ENCODE measurements around the gene SERPINA10. TPM values are rescaled to one million over a fixed set of nuclear protein-coding genes. Genes with fewer than 3 reads are reported as not detected.
"Not testable (repeated sequence)": the region's sequence is repeated elsewhere in the genome, so short reads cannot be mapped to it uniquely, and the experiment has no call there.

The SERPINA10 gene
- total and polyA plus RNA-seq, 11 donors, result not detected

GRCh38 chr14:94278731-94279130, 14.3 kb downstream of the SERPINA10 start:
- no peak for ATAC-seq
- H3K4me1 ChIP-seq, result no peaks in the 10 kb centered on the region
- peaks cover 0 to 6% (median 0%) of the 10 kb centered on the region in 9 donors for H3K27me3 ChIP-seq
- no peaks in the 10 kb centered on the region for H3K9me3 ChIP-seq
- H3K27ac ChIP-seq, result no peak overlapping the region
- intact Hi-C loops (cut with DNase I), result no loop called here
- TF ChIP-seq CTCF (IDR thresholded peaks at IDR 0.05) (no peak), POLR2A (IDR thresholded peaks at IDR 0.05) (no peak)
- 66 to 75% (median 70%) methylated on average over 2 of the region's 2 CpGs for WGBS, 4 donors
- no peak for DNase-seq
- H3K36me3 ChIP-seq, result no peaks in the 10 kb centered on the region
- no peak overlapping the region for H3K4me3 ChIP-seq

GRCh38 chr14:94276898-94277561, 16.0 kb downstream of the SERPINA10 start:
- H3K27ac ChIP-seq; ATAC-seq; H3K36me3 ChIP-seq; H3K27me3 ChIP-seq; H3K4me1 ChIP-seq; H3K4me3 ChIP-seq; H3K9me3 ChIP-seq; DNase-seq; intact Hi-C loops (cut with DNase I): not testable (repeated sequence)
- WGBS, 4 donors, result 77 to 91% (median 83%) methylated on average over 11 of the region's 11 CpGs

GRCh38 chr14:94269156-94269555, 23.9 kb downstream of the SERPINA10 start:
- DNase-seq, result no peak
- intact Hi-C loops (cut with DNase I), result no loop called here
- Histone ChIP-seq H3K27ac (no peak overlapping the region), H3K27me3 (peaks cover 0 to 8% (median 0%) of the 10 kb centered on the region in 9 donors), H3K9me3 (no peaks in the 10 kb centered on the region), H3K36me3 (no peaks in the 10 kb centered on the region), H3K4me3 (no peak overlapping the region), H3K4me1 (no peaks in the 10 kb centered on the region)
- ATAC-seq, result no peak
- 65 to 76% (median 69%) methylated on average over 10 of the region's 10 CpGs for WGBS, 4 donors
- TF ChIP-seq POLR2A (IDR thresholded peaks at IDR 0.05), result no peak
- no peak for TF ChIP-seq CTCF (IDR thresholded peaks at IDR 0.05)

GRCh38 chr14:94268582-94268981, 24.5 kb downstream of the SERPINA10 start:
- H3K4me3 ChIP-seq, result not testable (repeated sequence)

GRCh38 chr14:94267352-94267751, 25.7 kb downstream of the SERPINA10 start:
- H3K27ac ChIP-seq, result no peak overlapping the region
- ATAC-seq, result no peak
- H3K36me3 ChIP-seq, result no peaks in the 10 kb centered on the region
- WGBS, 4 donors, result 83 to 94% (median 91%) methylated on average over 1 of the region's 1 CpG
- no peaks in the 10 kb centered on the region for H3K4me1 ChIP-seq
- peaks cover 0 to 16% (median 1%) of the 10 kb centered on the region in 12 donors for H3K9me3 ChIP-seq
- H3K27me3 ChIP-seq, result peaks cover 0 to 8% (median 0%) of the 10 kb centered on the region in 9 donors
- TF ChIP-seq CTCF (IDR thresholded peaks at IDR 0.05) (no peak), POLR2A (IDR thresholded peaks at IDR 0.05) (no peak)
- no peak overlapping the region for H3K4me3 ChIP-seq
- no peak for DNase-seq
- intact Hi-C loops (cut with DNase I), result no loop called here

More at GRCh38 chr14:94268582-94268981, 24.5 kb downstream of the SERPINA10 start:
- H3K27ac ChIP-seq; H3K36me3 ChIP-seq; intact Hi-C loops (cut with DNase I); ATAC-seq; H3K9me3 ChIP-seq; H3K4me1 ChIP-seq; H3K27me3 ChIP-seq; DNase-seq: not testable (repeated sequence)
- 70 to 80% (median 76%) methylated on average over 7 of the region's 7 CpGs for WGBS, 4 donors

- H3K4me1 ChIP-seq; ATAC-seq; H3K27me3 ChIP-seq; H3K36me3 ChIP-seq; H3K4me3 ChIP-seq; DNase-seq; intact Hi-C loops (cut with DNase I); H3K27ac ChIP-seq: not testable (repeated sequence)
- 52 to 87% (median 76%) methylated on average over 3 of the region's 3 CpGs for WGBS, 4 donors
- H3K9me3 ChIP-seq, result peaks cover 0 to 25% (median 1%) of the 10 kb centered on the region in 12 donors
Observed at GRCh38 chr14:94264195-94264594, 28.9 kb downstream of the SERPINA10 start.

Measured in heart left ventricle (tissue), 16 donors.